Measurements from ENCODE around the gene TMC2. TPM values are rescaled to one million over a fixed set of nuclear protein-coding genes. Genes with fewer than 3 reads are reported as not detected.

Gene TMC2
- total RNA-seq, 2 experiments from 2014 or later, result not detected

DNA sequence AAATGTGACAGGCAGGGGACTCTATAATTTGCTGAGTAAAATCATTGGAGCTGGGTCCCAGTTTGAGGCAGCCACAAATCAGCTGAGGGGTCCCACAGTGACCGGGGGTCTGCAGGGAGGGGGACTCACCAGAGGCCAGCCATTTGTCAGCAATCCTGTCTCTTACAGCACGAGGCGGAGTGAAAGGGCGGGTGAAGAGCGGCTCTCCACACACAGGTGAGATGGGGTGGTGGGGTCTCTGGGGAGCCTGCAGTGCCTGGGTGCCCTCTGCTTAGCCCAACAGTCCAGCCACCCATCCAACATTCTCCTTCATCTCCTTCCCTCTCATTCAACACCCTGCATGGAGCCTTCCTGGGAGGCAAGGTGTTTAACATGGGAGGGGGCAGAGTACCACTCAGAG, 728 bp downstream of the TMC2 start:
- intact Hi-C loops (cut with micrococcal nuclease), result no loop called here
- Mint-ChIP-seq H3K27ac (no peak overlapping the region), H3K36me3 (ENCODE audit: low read depth) (no peaks in the 10 kb centered on the region), H3K27me3 (peaks cover 23% of the 10 kb centered on the region), H3K9me3 (no peaks in the 10 kb centered on the region), H3K4me1 (ENCODE audit: low read depth) (no peaks in the 10 kb centered on the region), H3K4me3 (no peak overlapping the region)
- CTCF ChIA-PET, result no interaction called here
- POLR2A ChIA-PET, result interaction anchor here (1.0 kb wide), 1 partner anchor 115 kb away, joined by 3 read pairs; the partner anchor contains the start of gene NOP56
- TF ChIP-seq, protein P1, sequence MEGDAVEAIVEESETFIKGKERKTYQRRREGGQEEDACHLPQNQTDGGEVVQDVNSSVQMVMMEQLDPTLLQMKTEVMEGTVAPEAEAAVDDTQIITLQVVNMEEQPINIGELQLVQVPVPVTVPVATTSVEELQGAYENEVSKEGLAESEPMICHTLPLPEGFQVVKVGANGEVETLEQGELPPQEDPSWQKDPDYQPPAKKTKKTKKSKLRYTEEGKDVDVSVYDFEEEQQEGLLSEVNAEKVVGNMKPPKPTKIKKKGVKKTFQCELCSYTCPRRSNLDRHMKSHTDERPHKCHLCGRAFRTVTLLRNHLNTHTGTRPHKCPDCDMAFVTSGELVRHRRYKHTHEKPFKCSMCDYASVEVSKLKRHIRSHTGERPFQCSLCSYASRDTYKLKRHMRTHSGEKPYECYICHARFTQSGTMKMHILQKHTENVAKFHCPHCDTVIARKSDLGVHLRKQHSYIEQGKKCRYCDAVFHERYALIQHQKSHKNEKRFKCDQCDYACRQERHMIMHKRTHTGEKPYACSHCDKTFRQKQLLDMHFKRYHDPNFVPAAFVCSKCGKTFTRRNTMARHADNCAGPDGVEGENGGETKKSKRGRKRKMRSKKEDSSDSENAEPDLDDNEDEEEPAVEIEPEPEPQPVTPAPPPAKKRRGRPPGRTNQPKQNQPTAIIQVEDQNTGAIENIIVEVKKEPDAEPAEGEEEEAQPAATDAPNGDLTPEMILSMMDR (IDR thresholded peaks at IDR 0.05), result no peak
- no peak for DNase-seq
- no peak for ATAC-seq

DNA sequence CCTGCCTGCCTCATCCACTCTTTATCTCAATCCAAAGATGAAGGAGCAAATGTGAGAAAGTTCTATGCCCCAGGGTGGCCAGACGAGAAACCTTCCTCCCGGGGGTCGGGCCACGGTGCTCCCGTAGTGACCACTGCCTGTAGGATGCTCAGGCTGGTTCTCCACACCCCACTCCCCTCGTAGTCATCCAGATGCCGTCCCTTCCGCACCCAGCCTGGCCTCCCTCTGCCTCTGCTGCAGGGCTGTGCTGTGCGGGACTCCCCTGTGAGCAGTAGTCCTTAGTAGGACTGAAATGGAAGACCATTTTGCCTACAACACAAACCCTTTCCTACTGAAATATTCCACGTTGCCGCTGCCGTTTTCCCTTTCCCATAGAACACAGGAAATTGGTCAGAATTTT, 2.0 kb downstream of the TMC2 start:
- intact Hi-C loops (cut with micrococcal nuclease), result no loop called here
- Mint-ChIP-seq H3K27me3 (peaks cover 26% of the 10 kb centered on the region), H3K27ac (no peak overlapping the region), H3K4me1 (ENCODE audit: low read depth) (no peaks in the 10 kb centered on the region), H3K36me3 (ENCODE audit: low read depth) (no peaks in the 10 kb centered on the region), H3K4me3 (no peak overlapping the region), H3K9me3 (no peaks in the 10 kb centered on the region)
- ChIA-PET POLR2A (no interaction called here), CTCF (interaction anchor here (0.8 kb wide), 1 partner anchor 16 kb away, joined by 3 read pairs; no protein-coding TSS in a partner anchor)
- no peak for DNase-seq
- TF ChIP-seq, protein P1 (IDR thresholded peaks at IDR 0.05), result no peak
- no peak for ATAC-seq

DNA sequence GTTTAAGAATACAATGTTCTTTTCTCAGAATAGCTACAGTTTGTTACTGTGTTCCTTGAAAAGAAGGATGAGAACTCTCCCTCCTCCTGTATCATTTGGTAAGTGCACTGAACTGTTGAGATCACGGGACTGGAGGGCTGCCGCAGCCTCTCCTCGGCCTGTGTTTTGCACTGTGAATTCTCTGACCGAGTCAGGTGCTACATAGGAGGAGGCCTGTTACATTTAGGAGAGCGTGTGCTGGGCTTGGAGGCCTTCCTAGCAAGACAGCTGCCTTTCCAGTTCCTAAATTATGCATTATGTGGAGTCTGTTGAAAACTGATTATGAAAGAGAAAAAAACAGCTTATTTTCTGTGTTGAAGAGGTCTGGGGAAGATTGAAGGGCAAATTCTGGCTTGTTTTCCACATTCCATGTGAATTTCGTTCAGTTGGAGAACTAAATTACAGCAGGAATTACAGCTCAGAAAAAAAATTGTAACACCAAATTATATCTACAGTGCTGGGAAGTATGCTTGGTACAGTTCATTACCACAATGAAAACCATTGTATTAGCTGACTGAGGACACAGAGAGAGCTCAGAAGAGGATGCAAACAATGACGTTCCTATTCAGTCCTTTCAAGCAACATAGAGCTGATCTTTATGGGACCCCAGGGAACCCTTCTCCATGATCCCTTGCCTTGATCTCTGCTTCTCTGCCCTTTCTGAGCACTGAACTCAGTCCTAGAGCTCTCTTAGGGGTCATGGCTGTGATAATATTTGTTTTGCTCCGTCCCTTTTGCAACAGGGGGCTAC, 2.8 kb downstream of the TMC2 start:
- CTCF ChIA-PET, result interaction anchor here (0.6 to 2.1 kb wide), 3 partner anchors 10 to 17 kb away, joined by 4 to 7 read pairs (median 7); no protein-coding TSS in a partner anchor
- intact Hi-C loops (cut with micrococcal nuclease), result no loop called here
- POLR2A ChIA-PET, result no interaction called here
- Mint-ChIP-seq H3K27me3 (peaks cover 23% of the 10 kb centered on the region), H3K27ac (no peak overlapping the region), H3K4me1 (ENCODE audit: low read depth) (no peaks in the 10 kb centered on the region), H3K4me3 (no peak overlapping the region), H3K36me3 (ENCODE audit: low read depth) (no peaks in the 10 kb centered on the region), H3K9me3 (no peaks in the 10 kb centered on the region)
- no peak for DNase-seq
- TF ChIP-seq, protein P1 (IDR thresholded peaks at IDR 0.05), result no peak
- ATAC-seq, result no peak

DNA sequence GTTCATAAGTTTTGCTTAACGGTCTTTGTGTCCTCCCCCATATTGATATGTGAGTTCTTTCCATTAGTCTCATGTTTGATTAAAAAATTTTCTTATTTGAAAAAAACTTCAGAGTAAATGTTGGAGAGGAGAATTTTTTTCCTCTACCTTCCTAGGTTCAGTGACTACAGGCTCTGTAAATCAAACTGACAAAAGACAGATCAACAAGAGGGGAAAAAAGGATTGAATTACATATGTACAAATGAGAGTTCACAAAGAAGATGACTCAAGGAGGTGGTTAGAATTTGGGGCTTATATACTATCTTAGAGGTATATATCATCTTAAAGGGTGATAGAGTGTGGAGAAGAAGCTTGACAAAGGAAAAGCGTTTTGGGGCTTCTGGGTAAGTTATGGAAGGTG, 5.6 kb downstream of the TMC2 start:
- TF ChIP-seq, protein P1 (IDR thresholded peaks at IDR 0.05), result no peak
- no peaks in the 10 kb centered on the region for H3K36me3 Mint-ChIP-seq (ENCODE audit: low read depth)
- ChIA-PET CTCF (interaction anchor here (1.1 kb wide), 1 partner anchor 20 kb away, joined by 3 read pairs; no protein-coding TSS in a partner anchor), POLR2A (no interaction called here)
- no peak overlapping the region for H3K4me3 Mint-ChIP-seq
- intact Hi-C loops (cut with micrococcal nuclease), result no loop called here
- no peaks in the 10 kb centered on the region for H3K9me3 Mint-ChIP-seq
- no peaks in the 10 kb centered on the region for H3K4me1 Mint-ChIP-seq (ENCODE audit: low read depth)
- H3K27me3 Mint-ChIP-seq, result peaks cover 38% of the 10 kb centered on the region
- DNase-seq, result no peak
- ATAC-seq, result no peak
- no peak overlapping the region for H3K27ac Mint-ChIP-seq

DNA sequence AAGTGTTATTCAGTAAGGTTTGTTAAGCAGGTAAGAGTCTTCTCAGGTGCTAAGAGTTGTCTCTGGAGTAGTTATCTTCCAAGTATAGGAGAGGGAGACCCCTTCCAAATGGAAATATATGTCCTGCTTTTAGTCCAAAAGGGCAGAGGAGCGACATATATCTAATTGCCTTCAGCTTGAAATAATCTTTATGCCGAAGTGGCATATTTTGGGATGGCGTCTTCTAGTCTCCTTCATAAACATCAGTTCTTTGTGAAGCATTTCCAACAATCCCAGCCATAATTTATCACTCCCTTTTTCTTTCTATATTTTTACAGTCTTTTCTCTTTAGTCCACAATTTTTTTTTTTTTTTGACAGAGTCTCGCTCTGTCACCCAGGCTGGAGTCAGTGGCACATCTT, 6.0 kb downstream of the TMC2 start:
- POLR2A ChIA-PET, result no interaction called here
- DNase-seq (no peak), ATAC-seq (no peak)
- Mint-ChIP-seq H3K4me1 (ENCODE audit: low read depth) (no peaks in the 10 kb centered on the region), H3K36me3 (ENCODE audit: low read depth) (no peaks in the 10 kb centered on the region), H3K27me3 (peaks cover 39% of the 10 kb centered on the region), H3K9me3 (no peaks in the 10 kb centered on the region), H3K4me3 (no peak overlapping the region), H3K27ac (no peak overlapping the region)
- intact Hi-C loops (cut with micrococcal nuclease), result no loop called here
- TF ChIP-seq, protein P1 (IDR thresholded peaks at IDR 0.05), result no peak
- CTCF ChIA-PET, result interaction anchor here (1.1 kb wide), 1 partner anchor 20 kb away, joined by 3 read pairs; no protein-coding TSS in a partner anchor

Measured in activated CD8-positive, alpha-beta T cell treated with anti-CD3 and anti-CD28 coated beads for 36 hours (primary cell).